Measurements from ENCODE around the gene ZNF697. TPM values are rescaled to one million over a fixed set of nuclear protein-coding genes. Genes with fewer than 3 reads are reported as not detected.

Gene ZNF697
- total RNA-seq, 1 experiment from 2014 or later, result 2.9 TPM

- H3K9me3 ChIP-seq, result no peaks in the 10 kb centered on the region
- Mint-ChIP-seq H3K4me1 (ENCODE audit: low read depth, unreplicated experiment) (peaks cover 20% of the 10 kb centered on the region), H3K9me3 (ENCODE audit: unreplicated experiment) (no peaks in the 10 kb centered on the region), H3K27ac (ENCODE audit: unreplicated experiment) (no peak overlapping the region), H3K36me3 (ENCODE audit: insufficient read depth, unreplicated experiment) (no peaks in the 10 kb centered on the region), H3K27me3 (ENCODE audit: insufficient read depth, unreplicated experiment) (peaks cover 2% of the 10 kb centered on the region), H3K4me3 (ENCODE audit: unreplicated experiment) (no peak overlapping the region)
- no TSS peak for BruUV-seq (replicated peaks)
- TF ChIP-seq, protein P1, sequence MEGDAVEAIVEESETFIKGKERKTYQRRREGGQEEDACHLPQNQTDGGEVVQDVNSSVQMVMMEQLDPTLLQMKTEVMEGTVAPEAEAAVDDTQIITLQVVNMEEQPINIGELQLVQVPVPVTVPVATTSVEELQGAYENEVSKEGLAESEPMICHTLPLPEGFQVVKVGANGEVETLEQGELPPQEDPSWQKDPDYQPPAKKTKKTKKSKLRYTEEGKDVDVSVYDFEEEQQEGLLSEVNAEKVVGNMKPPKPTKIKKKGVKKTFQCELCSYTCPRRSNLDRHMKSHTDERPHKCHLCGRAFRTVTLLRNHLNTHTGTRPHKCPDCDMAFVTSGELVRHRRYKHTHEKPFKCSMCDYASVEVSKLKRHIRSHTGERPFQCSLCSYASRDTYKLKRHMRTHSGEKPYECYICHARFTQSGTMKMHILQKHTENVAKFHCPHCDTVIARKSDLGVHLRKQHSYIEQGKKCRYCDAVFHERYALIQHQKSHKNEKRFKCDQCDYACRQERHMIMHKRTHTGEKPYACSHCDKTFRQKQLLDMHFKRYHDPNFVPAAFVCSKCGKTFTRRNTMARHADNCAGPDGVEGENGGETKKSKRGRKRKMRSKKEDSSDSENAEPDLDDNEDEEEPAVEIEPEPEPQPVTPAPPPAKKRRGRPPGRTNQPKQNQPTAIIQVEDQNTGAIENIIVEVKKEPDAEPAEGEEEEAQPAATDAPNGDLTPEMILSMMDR (IDR thresholded peaks at IDR 0.05; ENCODE audit: insufficient read depth in 1 of 2, low read depth in 1 of 2, low read length in 1 of 2, severe bottlenecking in 1 of 2, unreplicated experiment in 1 of 2), result no peak
- peaks cover 4% of the 10 kb centered on the region; the same call in 1 of the 2 replicates for H3K4me1 ChIP-seq
- DNase-seq, result no peak
- intact Hi-C loops (cut with micrococcal nuclease; ENCODE audit: unreplicated experiment), result no loop called here
- no peaks in the 10 kb centered on the region for H3K27me3 ChIP-seq (replicated peaks; ENCODE audit: control insufficient read depth, insufficient read depth, low read length)
- ChIA-PET CTCF (no interaction called here), POLR2A (interaction anchor here (0.8 kb wide), 1 partner anchor 25 kb away, joined by 4 read pairs; the partner anchor contains the start of gene PHGDH)
- no peak overlapping the region for H3K4me3 ChIP-seq (ENCODE audit: low read depth, low read length)
- H3K36me3 ChIP-seq (ENCODE audit: control insufficient read depth, insufficient read depth, low read length), result no peaks in the 10 kb centered on the region
Observed at GRCh38 chr1:119686661-119687060, 38.6 kb upstream of the ZNF697 start.

DNA sequence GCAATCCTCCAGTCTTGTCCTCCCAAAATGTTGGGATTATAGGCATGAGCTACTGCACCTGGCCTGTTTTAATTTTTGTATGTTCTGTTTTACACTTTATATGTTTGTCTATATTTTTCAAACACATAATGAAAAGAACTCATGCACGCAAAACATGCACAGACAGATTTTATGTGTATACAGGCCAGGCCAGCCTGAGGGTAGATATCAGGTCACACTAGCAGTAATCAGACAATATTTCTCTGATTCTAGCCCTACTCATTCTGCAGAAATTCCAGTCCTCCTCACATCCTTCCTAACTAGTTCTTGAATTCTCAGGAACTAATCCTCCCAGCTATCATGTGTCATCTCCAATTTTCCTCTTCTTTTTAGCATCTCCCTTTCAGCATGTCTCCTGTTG, 35.8 kb upstream of the ZNF697 start:
- no peaks in the 10 kb centered on the region for H3K9me3 ChIP-seq
- H3K36me3 Mint-ChIP-seq (ENCODE audit: insufficient read depth, unreplicated experiment), result no peaks in the 10 kb centered on the region
- peaks cover 4% of the 10 kb centered on the region; the same call in 1 of the 2 replicates for H3K4me1 ChIP-seq
- ChIA-PET POLR2A (no interaction called here), CTCF (no interaction called here)
- peaks cover 19% of the 10 kb centered on the region for H3K4me1 Mint-ChIP-seq (ENCODE audit: low read depth, unreplicated experiment)
- no peak for DNase-seq
- H3K36me3 ChIP-seq (ENCODE audit: control insufficient read depth, insufficient read depth, low read length), result no peaks in the 10 kb centered on the region
- no peak overlapping the region for H3K27ac Mint-ChIP-seq (ENCODE audit: unreplicated experiment)
- no peak overlapping the region for H3K4me3 ChIP-seq (ENCODE audit: low read depth, low read length)
- H3K4me3 Mint-ChIP-seq (ENCODE audit: unreplicated experiment), result no peak overlapping the region
- intact Hi-C loops (cut with micrococcal nuclease; ENCODE audit: unreplicated experiment), result no loop called here
- H3K27me3 ChIP-seq (replicated peaks; ENCODE audit: control insufficient read depth, insufficient read depth, low read length), result no peaks in the 10 kb centered on the region
- TF ChIP-seq, protein P1 (IDR thresholded peaks at IDR 0.05; ENCODE audit: insufficient read depth in 1 of 2, low read depth in 1 of 2, low read length in 1 of 2, severe bottlenecking in 1 of 2, unreplicated experiment in 1 of 2), result no peak
- H3K27me3 Mint-ChIP-seq (ENCODE audit: insufficient read depth, unreplicated experiment), result peaks cover 2% of the 10 kb centered on the region
- no TSS peak for BruUV-seq (replicated peaks)
- H3K9me3 Mint-ChIP-seq (ENCODE audit: unreplicated experiment), result no peaks in the 10 kb centered on the region

GRCh38 chr1:119682141-119682540, 34.1 kb upstream of the ZNF697 start:
- no peak overlapping the region for H3K4me3 ChIP-seq (ENCODE audit: low read depth, low read length)
- peaks cover 4% of the 10 kb centered on the region; the same call in 1 of the 2 replicates for H3K4me1 ChIP-seq
- H3K36me3 ChIP-seq (ENCODE audit: control insufficient read depth, insufficient read depth, low read length), result no peaks in the 10 kb centered on the region
- peaks cover 6% of the 10 kb centered on the region for H3K4me1 Mint-ChIP-seq (ENCODE audit: low read depth, unreplicated experiment)
- H3K27me3 Mint-ChIP-seq (ENCODE audit: insufficient read depth, unreplicated experiment), result peaks cover 2% of the 10 kb centered on the region
- H3K27ac Mint-ChIP-seq (ENCODE audit: unreplicated experiment), result no peak overlapping the region
- no peaks in the 10 kb centered on the region for H3K9me3 Mint-ChIP-seq (ENCODE audit: unreplicated experiment)
- H3K9me3 ChIP-seq, result no peaks in the 10 kb centered on the region
- ChIA-PET POLR2A (no interaction called here), CTCF (no interaction called here)
- no peak overlapping the region for H3K4me3 Mint-ChIP-seq (ENCODE audit: unreplicated experiment)
- TF ChIP-seq, protein P1 (IDR thresholded peaks at IDR 0.05; ENCODE audit: insufficient read depth in 1 of 2, low read depth in 1 of 2, low read length in 1 of 2, severe bottlenecking in 1 of 2, unreplicated experiment in 1 of 2), result no peak
- no peaks in the 10 kb centered on the region for H3K27me3 ChIP-seq (replicated peaks; ENCODE audit: control insufficient read depth, insufficient read depth, low read length)
- BruUV-seq (replicated peaks), result no TSS peak
- H3K36me3 Mint-ChIP-seq (ENCODE audit: insufficient read depth, unreplicated experiment), result no peaks in the 10 kb centered on the region
- DNase-seq, result no peak
- intact Hi-C loops (cut with micrococcal nuclease; ENCODE audit: unreplicated experiment), result no loop called here

All from Caco-2 (cell line).